Embryonic facial prominence (tissue), 1 donor: ENCODE results near the gene TMEM232.
"Not testable (repeated sequence)": the region's sequence is repeated elsewhere in the genome, so short reads cannot be mapped to it uniquely, and the experiment has no call there.

Experiments used
- DNase-seq: peaks from one replicate; pipeline ENCODE4 v3.0.0-alpha.2; 2016; ENCODE audit errors: extremely low spot score

The TMEM232 gene

DNA sequence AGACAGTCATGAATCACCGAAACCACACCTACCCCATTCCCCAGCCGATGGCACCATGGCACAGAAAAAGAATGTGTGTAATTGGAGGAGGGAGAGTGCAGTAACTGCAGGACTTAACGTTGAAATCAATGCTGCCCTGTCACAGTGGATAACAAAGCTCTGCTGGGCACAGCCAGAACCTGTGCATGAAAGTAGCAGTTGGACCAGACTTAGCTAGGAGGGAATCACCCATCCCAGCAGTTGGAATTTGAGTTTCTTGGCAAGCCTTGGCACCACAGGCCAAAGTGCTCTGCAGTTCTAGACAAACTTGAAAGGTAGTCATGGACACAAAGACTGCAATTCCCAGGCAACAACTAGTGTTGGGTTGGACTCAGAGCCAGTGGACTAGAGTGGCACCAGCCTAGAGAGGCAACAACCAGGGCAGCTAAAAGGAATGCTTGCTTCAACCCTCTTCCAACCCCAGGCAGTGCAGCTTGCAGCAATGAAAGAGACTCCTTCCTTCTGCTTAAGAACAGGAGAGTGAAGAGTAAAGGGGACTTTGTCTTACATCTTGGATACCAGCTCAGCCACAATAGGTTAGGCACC lies 19.1 kb downstream of the TMEM232 start:
- DNase-seq, result no peak

DNA sequence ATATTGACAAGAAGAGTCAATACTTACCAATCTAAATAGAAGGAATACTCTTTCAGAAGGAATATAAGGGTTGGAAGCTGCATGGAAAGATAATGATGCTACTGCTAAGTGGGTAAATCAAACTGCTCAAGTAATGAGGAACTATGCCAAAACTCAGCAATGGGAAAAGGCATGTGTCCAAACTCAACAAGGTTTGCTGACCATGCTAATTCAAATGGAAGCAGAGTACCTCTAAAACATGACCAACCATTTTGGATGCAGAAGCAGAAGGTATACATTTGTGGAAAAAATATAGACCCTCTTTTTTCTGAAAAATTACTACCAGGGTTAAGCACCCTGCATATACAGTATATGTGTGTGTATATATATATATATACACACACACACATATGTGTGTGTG lies 21.1 kb downstream of the TMEM232 start:
- no peak for DNase-seq

DNA sequence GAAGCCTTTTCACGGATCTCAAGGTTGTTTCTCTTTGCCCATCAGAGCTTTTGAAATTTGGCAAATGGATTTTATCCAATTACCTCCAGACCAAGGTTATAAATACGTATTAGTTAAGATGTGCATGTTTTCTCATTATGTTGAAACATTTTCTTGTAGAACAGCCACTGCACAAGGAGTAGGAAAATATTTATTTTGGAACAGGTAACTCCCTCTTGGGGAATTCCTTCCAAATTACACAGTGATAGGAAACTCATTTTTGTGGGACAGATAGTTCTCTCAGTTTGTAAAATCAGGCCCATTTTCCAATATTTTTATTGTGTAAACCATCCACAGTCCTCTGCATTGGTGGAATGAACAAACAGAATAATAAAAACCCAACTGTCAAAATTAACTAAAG lies 23.0 kb downstream of the TMEM232 start:
- no peak for DNase-seq

DNA sequence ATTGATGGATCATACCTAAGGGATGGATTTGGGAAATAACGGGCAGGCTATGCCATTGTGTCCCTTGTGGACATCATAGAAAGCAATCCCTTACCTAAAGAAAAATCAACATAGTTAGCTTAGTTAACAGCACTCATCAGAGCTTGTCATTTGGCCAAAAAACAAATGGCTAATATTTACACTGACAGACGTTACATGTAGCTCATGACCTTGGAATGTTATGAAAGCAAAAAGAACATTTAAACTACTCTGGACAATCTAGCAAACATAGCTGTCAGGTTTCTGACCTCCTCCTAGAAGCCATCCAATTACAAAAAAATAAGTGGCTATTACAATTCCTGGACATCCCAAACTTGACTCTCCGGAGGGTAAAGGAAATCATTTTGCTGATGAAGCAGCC lies 23.8 kb downstream of the TMEM232 start:
- no peak for DNase-seq

DNA sequence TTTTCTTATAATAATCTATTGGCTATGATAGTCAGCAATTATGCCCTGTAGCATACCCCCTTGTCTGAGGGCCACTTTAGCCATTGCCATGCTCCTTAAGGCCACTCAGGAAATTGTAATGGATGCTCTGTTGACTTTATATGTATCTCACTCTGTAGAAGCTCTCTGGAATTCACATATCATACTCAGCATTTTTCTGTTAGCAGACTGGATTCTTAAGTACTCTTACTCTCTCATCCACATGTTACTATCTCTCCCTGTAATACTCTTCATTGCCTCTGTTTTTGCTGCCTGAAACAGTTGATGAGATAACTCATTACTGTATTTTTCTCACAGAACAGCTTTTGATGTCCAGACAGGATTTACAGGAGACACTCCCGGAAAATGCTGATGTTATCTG lies 24.2 kb downstream of the TMEM232 start:
- DNase-seq, result no peak

DNA sequence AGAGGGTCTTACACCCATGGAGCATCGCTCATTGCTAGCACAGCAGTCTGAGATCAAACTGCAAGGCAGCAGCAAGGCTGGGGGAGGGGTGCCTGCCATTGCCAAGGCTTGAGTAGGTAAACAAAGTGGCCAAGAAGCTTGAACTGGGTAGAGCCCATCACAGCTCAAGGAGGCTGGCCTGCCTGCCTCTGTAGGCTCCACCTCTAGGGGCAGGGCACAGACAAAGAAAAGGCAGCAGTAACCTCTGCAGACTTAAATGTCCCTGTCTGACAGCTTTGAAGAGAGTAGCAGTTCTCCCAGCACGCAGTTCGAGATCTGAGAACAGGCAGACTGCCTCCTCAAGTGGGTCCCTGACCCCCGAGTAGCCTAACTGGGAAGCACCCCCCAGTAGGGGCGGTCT lies 33.8 kb downstream of the TMEM232 start:
- not testable (repeated sequence) for DNase-seq

DNA sequence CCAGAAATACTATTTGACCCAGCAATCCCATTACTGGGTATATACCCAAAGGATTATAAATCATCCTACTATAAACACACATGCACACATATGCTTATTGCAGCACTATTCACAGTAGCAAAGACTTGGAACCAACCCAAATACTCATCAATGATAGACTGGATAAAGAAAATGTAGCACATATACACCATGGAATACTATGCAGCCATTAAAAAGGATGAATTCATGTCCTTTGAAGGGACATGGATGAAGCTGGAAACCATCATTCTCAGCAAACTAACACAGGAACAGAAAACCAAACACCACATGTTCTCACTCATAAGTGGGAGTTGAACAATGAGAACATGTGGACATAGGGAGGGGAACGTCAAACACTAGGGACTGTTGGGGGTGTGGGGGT lies 35.9 kb downstream of the TMEM232 start:
- not testable (repeated sequence) for DNase-seq

DNA sequence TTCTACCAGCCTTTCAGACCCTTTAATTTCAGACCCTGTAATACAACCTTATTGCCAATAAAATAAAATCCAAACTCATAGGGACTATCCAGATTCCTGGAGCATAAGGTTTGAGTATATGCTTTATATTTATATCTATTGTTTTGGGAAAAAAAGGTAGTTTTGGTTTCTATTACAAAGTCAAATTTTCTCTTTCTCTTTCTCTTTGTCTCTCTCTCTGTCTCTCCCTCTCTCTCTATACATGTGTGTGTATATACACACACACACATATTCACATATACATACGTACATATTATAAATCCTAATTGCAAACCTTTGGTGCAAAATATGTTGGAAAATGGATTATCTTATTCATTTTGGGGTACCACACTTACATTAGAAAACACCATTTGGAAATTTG lies 39.0 kb downstream of the TMEM232 start:
- DNase-seq, result no peak

DNA sequence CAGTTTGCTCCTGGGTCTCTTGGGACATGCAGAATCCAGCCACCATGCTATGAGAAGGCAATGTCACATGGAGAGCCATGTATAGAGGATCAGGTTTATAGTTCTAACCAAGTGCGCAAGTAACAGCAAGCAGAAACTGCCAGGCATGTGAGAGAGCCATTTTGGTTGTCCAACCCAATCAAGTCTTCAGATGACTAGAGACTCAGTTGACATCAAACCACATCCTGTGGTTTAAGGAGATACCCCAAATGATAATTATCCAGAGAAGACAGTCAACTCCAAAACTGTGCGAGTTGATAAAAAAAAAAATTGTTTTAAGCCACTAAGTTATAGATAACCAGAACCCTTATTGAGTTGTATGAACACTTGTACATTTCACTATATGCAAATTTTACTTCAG lies 40.2 kb downstream of the TMEM232 start:
- DNase-seq, result no peak

DNA sequence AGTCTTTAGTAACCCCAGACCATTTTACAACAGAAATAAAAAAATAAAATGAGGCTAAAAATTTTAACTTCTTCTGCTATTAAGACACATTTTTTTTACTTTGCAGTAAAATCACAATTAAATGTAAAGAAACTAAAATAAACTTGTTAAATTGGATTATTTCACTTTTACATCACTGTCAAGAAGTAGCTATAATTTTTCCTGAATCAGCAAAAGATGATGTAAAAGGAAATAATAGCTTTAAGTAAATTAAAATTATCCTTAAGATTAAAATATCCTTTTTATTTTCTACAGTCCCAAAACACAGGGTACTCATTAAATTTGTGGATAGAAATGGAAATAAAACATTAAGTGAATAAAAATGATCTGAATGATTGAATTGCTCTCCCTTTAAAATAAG lies 44.5 kb downstream of the TMEM232 start:
- DNase-seq, result no peak

DNA sequence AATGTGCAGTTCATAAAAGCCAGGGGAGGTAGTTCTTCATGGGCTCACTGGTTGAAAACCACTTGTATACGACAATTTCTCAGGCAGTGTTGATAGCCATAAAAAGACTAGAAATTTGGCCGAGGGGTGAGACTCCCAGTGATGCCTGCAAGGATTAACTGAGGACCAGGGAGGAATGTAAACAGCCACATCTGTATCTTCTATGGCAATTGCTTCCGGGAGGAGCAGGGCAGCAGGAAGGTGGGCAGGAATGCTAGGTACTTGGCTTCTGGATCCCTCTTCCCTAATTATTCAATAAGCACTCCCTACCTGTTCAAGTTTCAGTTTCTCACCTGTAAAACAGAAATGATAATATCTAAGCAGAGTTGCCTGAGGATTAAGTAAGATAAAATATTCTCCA lies 45.4 kb downstream of the TMEM232 start:
- no peak for DNase-seq

DNA sequence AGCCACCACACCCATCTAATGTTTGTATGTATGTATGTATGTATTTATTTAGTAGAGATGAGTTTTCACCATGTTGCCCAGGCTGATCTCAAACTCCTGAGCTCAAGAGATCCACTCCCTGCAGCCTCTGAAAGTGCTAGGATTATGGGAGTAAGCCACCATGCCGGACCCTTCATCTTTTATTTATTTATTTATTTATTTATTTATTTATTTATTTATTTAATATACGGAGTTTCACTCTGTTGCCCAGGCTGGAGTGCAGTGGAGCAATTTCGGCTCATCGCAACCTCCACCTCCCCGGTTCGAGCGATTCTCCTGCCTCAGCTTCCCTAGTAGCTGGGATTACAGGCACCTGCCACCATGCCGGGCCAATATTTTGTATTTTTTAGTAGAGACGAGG lies 49.9 kb downstream of the TMEM232 start:
- not testable (repeated sequence) for DNase-seq

DNA sequence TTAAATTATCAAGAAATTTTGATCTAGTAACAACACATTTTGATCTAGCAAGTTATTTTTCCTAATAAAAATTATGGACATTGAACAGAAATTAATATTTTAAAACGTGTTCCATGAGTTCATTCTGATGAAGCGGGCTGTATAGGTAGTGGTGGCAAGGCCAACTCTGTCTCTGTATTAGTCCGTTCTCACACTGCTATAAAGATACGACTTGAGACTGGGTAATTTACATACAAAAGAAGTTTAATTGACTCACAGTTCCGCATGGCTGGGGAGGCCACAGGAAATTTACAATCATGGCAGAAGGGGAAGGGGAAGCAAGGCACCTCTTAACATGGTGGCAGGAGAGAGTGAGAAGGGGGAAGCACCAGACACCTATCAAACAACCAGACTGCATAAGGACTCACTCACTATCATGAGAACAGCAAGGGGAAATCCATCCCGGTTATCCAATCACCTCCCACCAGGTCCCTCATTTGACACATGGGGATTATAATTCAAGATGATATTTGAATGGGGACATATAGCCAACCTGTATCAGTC lies 61.2 kb downstream of the TMEM232 start:
- DNase-seq, result no peak

DNA sequence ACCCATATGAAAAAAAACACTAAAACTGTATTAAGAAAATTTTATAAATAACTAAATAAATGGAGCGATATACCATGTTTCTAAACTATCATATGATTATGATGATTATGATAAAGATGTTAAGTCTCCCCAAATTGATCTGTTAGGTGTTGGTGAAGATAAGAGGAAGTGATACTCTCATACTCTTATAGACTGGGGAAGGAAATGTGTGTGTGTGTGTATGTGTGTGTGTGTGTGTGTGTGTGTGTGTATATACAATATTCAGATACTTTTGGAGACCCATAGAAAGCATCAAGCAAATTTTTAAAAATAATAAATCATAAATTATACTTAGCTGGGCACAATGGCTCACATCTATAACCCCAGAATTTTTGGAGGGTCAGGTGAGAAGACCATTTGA lies 62.9 kb downstream of the TMEM232 start:
- DNase-seq, result no peak

DNA sequence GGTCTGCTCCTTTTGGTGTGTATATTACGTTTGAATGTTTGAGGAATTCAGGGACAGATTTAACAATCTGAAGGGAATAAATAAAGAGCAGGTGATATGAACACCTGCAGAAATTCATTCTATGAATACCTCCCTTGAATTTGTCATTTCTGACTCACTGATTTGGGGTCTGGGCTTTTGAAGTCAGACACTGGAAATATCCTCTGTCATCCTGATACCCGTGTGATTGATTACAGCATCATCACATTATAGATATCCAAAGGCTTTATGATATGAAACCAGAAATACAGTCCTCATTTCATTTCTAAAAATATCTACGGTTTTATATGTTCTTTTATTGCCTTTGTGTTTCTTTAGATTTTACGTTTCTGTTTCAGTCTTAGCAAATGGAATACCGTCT lies 68.5 kb downstream of the TMEM232 start:
- DNase-seq, result no peak

DNA sequence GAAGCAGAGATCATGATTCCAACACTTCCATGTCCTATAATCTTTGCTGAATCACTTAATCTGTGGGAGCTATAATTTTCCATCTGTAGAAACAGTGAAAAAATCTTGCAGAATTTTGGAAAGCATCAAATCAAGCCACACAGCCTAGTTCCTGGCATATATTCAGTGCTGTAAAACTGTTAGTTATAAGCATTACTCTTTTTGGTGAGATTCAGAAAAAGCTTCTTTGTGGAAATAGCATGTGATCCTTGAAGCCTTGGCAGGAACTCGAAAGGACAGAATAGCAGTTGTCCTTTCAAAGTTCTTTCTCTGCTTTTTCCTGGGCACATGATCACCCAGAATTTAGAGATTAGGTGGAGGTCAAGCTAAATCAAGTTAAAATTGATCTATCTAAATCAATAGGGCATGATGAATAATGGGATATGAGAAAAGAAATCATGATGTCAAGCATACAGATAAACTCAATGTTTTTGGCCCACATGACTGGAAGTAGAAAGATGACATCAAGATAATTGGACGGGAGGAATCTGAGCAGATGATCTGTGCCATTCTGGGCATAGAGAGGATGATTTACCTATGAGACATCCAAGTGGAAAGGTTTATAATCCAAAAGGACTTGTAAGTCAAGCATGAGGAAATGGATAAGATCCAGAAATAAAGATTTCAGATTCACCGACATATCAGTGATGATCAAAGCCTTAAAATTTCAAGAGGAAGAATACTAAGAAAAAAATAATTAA lies 73.1 kb downstream of the TMEM232 start:
- DNase-seq, result no peak

DNA sequence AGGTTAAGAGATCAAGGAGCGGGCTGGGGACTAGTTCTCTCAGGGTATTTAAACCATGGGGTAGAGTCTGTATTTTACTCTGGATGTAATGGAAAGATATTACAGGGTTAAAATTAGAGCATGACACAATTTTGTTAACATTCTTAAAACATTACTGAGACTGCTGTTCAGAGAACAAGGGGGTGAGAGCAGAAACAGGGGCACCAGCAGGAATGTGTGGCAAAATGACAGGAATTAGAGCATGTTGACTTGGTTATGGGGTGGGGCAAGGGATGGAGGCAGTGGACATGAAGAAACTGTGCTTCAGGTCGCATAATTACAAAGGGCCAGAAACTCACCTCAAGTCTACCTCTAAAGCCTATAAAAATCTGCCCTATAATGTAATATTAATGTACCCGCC lies 75.0 kb downstream of the TMEM232 start:
- no peak for DNase-seq

DNA sequence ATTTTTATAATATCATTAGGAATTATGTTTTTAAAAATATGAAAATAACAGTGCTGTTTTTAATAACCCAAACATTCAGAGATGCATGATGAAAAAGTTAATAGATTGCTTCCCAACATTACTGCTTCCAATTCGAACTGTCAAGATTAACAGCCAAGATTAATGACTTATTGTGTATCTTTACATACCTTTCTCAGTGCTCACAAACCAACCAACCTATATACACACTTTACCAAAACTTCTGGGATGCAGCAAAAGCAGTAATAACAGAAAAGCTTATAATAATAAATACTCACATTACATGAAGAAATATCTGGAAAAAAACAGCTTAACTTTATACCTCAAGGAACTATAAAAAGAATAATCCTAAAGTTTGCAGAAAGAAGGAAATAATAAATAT lies 82.1 kb downstream of the TMEM232 start:
- DNase-seq, result no peak

DNA sequence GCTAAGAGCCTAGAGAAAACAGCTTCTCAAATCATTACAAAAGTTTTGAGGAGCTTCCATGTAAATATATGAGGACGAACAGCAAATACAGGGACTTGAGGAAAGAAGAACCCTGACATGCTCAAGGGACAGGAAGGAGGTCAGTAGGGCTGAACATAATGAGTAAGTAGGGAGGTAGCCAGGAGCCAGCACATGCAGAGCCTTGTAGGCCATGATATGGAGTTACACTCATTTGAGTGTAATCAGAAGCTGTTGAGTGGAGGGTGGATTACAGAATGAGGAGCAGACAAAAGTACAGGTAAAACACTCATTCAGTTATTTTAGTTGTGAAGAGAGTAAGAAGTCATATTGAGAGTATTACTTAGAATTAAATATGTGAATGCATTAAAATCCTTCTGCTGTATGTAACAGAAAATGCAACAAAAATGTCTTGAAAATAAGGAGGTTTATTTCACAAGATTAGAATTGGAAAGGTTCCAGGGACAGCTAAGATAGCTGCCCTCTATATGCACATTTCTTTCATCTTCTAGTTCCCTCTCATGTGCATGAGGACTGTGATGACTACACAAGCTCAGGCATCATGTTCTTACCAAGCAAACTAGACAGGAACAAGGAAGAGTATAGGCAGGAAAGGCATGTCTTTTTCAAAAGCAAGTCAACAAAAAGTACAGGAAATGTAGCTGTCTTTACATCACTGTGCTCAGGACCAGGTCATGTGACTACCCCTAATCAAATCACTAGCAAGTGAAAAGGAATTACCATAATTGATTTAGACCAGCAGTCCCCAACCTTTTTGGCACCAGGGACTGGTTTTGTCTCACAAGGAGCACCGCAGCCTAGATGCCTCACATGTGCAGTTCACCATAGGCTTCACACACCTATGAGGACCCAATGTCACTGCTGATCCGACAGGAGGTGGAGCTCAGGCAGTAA lies 87.2 kb downstream of the TMEM232 start:
- DNase-seq, result no peak

DNA sequence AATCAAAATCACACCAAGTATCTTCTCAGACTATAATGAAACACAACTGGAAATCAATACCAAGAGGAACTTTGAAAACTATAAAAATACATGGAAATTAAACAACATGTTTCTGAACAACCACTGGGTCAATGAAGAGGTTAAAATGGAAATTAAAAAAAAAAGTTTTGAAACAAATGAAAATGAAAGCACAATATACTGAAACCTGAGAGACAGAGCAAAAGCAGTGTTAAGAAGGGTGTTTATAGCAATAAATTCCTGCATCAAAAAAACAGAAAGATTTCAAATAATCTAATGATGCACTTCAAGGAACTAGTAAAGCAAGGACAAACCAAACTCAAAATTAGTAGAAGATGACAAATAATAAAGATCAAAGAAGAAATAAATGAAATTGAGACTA lies 92.0 kb downstream of the TMEM232 start:
- no peak for DNase-seq

DNA sequence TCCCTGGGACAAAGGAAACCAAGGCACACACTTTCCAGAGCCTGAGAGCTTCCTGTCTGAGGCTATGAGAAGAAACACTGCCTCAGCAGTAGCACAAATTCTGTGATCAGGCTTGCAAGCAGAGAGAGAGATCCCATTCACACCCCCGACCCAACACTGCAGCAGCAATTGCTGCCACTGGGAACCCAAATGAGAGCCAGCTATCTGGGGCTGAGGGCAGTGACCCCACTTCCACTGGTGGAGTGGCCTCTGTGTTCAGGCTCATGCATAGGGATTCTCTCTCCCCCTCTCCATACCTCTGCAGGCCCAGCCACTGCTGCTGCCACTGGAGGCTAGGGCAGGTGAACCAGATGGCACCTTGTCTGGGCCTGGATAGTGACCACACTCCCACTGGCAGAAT lies 95.2 kb downstream of the TMEM232 start:
- no peak for DNase-seq

DNA sequence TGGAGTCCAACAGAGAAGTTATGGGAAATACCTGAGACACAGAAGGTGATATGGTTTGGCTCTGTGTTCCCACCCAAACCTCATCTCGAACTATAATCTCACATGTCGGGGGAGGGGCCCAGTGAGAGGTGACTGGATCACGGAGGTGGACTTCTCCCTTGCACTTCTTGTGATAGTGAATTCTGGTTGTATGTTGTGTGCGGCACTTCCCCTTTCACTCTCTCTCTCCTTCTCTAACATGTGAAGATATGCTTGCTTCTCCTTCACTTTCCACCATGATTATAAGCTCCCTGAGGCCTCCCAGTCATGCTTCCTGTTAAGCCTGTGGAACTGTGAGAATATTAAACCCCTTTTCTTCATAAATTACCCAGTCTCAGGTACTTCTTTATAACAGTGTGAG lies 96.1 kb downstream of the TMEM232 start:
- DNase-seq, result no peak
